A673 (cell line): Measurements from ENCODE around the gene EPB41L3.

ENCODE experiments used
- CTCF ChIP-seq: fragments of 300-800, 200-600 bp; sonication (generic); conservative IDR thresholded peaks from 2 replicates; pipeline ENCODE4 v1.5.1; 2017; ENCODE audit warnings: low read depth, mild to moderate bottlenecking, antibody characterized with exemption, low read length, moderate library complexity, mixed read lengths
- EZH2 ChIP-seq: fragments of 200-600 bp; sonication (generic); IDR thresholded peaks from 2 replicates; pipeline ENCODE4 v1.6.1; 2017; ENCODE audit warnings: borderline replicate concordance, low read depth, mild to moderate bottlenecking, mixed read lengths, antibody characterized with exemption, low read length; ENCODE audit not compliant: poor library complexity, severe bottlenecking

- no peak for TF ChIP-seq CTCF
- no peak for TF ChIP-seq EZH2
Observed at GRCh38 chr18:5431836-5432575, 111.8 kb downstream of the EPB41L3 start.
